ENCODE measurements around the gene MARCKS.

MARCKS gene

DNA sequence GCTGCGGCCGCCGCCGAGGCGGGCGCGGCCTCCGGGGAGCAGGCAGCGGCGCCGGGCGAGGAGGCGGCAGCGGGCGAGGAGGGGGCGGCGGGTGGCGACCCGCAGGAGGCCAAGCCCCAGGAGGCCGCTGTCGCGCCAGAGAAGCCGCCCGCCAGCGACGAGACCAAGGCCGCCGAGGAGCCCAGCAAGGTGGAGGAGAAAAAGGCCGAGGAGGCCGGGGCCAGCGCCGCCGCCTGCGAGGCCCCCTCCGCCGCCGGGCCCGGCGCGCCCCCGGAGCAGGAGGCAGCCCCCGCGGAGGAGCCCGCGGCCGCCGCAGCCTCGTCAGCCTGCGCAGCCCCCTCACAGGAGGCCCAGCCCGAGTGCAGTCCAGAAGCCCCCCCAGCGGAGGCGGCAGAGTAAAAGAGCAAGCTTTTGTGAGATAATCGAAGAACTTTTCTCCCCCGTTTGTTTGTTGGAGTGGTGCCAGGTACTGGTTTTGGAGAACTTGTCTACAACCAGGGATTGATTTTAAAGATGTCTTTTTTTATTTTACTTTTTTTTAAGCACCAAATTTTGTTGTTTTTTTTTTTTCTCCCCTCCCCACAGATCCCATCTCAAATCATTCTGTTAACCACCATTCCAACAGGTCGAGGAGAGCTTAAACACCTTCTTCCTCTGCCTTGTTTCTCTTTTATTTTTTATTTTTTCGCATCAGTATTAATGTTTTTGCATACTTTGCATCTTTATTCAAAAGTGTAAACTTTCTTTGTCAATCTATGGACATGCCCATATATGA, 3.2 kb downstream of the MARCKS start (continued):
- TF ChIP-seq PATZ1 (tag by site-specific recombination; IDR thresholded peaks at IDR 0.05) (peak; percentile 46), ZXDB (tag by site-specific recombination; IDR thresholded peaks at IDR 0.05) (peak; percentile 23; the same call in 1 of the 2 replicates)
- TF ChIP-seq, protein P1, sequence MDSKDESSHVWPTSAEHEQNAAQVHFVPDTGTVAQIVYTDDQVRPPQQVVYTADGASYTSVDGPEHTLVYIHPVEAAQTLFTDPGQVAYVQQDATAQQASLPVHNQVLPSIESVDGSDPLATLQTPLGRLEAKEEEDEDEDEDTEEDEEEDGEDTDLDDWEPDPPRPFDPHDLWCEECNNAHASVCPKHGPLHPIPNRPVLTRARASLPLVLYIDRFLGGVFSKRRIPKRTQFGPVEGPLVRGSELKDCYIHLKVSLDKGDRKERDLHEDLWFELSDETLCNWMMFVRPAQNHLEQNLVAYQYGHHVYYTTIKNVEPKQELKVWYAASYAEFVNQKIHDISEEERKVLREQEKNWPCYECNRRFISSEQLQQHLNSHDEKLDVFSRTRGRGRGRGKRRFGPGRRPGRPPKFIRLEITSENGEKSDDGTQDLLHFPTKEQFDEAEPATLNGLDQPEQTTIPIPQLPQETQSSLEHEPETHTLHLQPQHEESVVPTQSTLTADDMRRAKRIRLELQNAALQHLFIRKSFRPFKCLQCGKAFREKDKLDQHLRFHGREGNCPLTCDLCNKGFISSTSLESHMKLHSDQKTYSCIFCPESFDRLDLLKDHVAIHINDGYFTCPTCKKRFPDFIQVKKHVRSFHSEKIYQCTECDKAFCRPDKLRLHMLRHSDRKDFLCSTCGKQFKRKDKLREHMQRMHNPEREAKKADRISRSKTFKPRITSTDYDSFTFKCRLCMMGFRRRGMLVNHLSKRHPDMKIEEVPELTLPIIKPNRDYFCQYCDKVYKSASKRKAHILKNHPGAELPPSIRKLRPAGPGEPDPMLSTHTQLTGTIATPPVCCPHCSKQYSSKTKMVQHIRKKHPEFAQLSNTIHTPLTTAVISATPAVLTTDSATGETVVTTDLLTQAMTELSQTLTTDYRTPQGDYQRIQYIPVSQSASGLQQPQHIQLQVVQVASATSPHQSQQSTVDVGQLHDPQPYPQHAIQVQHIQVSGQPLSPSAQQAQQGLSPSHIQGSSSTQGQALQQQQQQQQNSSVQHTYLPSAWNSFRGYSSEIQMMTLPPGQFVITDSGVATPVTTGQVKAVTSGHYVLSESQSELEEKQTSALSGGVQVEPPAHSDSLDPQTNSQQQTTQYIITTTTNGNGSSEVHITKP (tag by site-specific recombination; IDR thresholded peaks at IDR 0.05): 0 out of 2 replicates have a peak, but pooled peaks have one; percentile 8

GRCh38 chr6:113862112-113862511, 5.0 kb downstream of the MARCKS start:
- peak; percentile 36; the same call in 1 of the 2 replicates for TF ChIP-seq ZEB2 (tag by site-specific recombination; IDR thresholded peaks at IDR 0.05)
- no peak for TF ChIP-seq WT1 (tag by site-specific recombination; IDR thresholded peaks at IDR 0.05)
- TF ChIP-seq ZNF521 (tag by site-specific recombination; IDR thresholded peaks at IDR 0.05): no peak
- TF ChIP-seq KLF10 (tag by site-specific recombination; IDR thresholded peaks at IDR 0.05): no peak
- TF ChIP-seq ZNF658 (tag by site-specific recombination; IDR thresholded peaks at IDR 0.05): no peak
- TF ChIP-seq ZNF514 (tag by site-specific recombination; IDR thresholded peaks at IDR 0.05): no peak
- peak; percentile 39; the same call in 1 of the 2 replicates for TF ChIP-seq ATF2 (tag by site-specific recombination; IDR thresholded peaks at IDR 0.05; ENCODE audit: low read depth)
- TF ChIP-seq BCL11B (tag by site-specific recombination; IDR thresholded peaks at IDR 0.05; ENCODE audit: low read depth): no peak
- TF ChIP-seq ZNF843 (tag by site-specific recombination; IDR thresholded peaks at IDR 0.05): no peak
- 0 out of 2 replicates have a peak, but pooled peaks have one; percentile 9 for TF ChIP-seq ZNF629 (tag by site-specific recombination; IDR thresholded peaks at IDR 0.05)
- no peak for TF ChIP-seq ZNF76 (tag by site-specific recombination; IDR thresholded peaks at IDR 0.05; ENCODE audit: borderline replicate concordance, low read depth)
- no peak for TF ChIP-seq ZNF112 (tag by site-specific recombination; IDR thresholded peaks at IDR 0.05)
- Histone ChIP-seq H3K4me1 (ENCODE audit: control insufficient read depth, insufficient read depth, low read length) (no peaks in the 10 kb centered on the region), H3K9me3 (ENCODE audit: control insufficient read depth, insufficient read depth, low read depth, low read length) (no peaks in the 10 kb centered on the region), H3K27ac (ENCODE audit: extremely low read depth, low read depth, low read length) (no peak overlapping the region), H3K36me3 (ENCODE audit: control insufficient read depth in 2 of 2, insufficient read depth in 1 of 2, low read length in 2 of 2) (peaks cover 0 to 20% of the 10 kb centered on the region in 2 experiments), H3K4me3 (ENCODE audit: low read depth, low read length) (no peak overlapping the region)
- ChIA-PET POLR2A (interaction anchor here (1.5 kb wide), 1 partner anchor 17 kb away, joined by 3 read pairs; no protein-coding TSS in a partner anchor), CTCF (no interaction called here)

- CTCF ChIA-PET: interaction anchor here (0.6 to 1.5 kb wide), 4 partner anchors 8 to 750 kb away, joined by 3 to 5 read pairs (median 4); no protein-coding TSS in a partner anchor
- no peaks in the 10 kb centered on the region for H3K9me3 ChIP-seq (ENCODE audit: control insufficient read depth, insufficient read depth, low read depth, low read length)
- no peaks in the 10 kb centered on the region for H3K4me1 ChIP-seq (ENCODE audit: control insufficient read depth, insufficient read depth, low read length)
- no peaks in the 10 kb centered on the region for H3K36me3 ChIP-seq (ENCODE audit: control insufficient read depth in 2 of 2, insufficient read depth in 1 of 2, low read length in 2 of 2)
- POLR2A ChIA-PET: no interaction called here
- no peak overlapping the region for H3K27ac ChIP-seq (ENCODE audit: extremely low read depth, low read depth, low read length)
- no peak overlapping the region for H3K4me3 ChIP-seq (ENCODE audit: low read depth, low read length)
- no peak for TF ChIP-seq ZNF121 (tag by site-specific recombination; IDR thresholded peaks at IDR 0.05)
- TF ChIP-seq SP3 (tag by site-specific recombination; IDR thresholded peaks at IDR 0.05): no peak
- TF ChIP-seq ZNF549 (tag by site-specific recombination; IDR thresholded peaks at IDR 0.05): no peak
- TF ChIP-seq, protein P1 (tag by site-specific recombination; IDR thresholded peaks at IDR 0.05): no peak
- TF ChIP-seq ZNF585B (tag by site-specific recombination; IDR thresholded peaks at IDR 0.05): no peak
- no peak for TF ChIP-seq ZNF843 (tag by site-specific recombination; IDR thresholded peaks at IDR 0.05)
- TF ChIP-seq ZNF274 (IDR thresholded peaks at IDR 0.05; ENCODE audit: low read length): no peak
- no peak for TF ChIP-seq ZNF274 (tag by site-specific recombination; IDR thresholded peaks at IDR 0.05; ENCODE audit: borderline replicate concordance)
- no peak for TF ChIP-seq ZNF350 (tag by site-specific recombination; IDR thresholded peaks at IDR 0.05)
These were observed 13.8 kb downstream of the MARCKS start for GRCh38 chr6:113870917-113871316.
